Psoas muscle (tissue), 8 donors: Measurements from ENCODE around the gene LPGAT1. TPM values are rescaled to one million over a fixed set of nuclear protein-coding genes. Genes with fewer than 3 reads are reported as not detected.

Source experiments
- ATAC-seq, 4 donors: fragments of 200-7000 bp; cut with Tn5 transposase; one replicate each; pipeline ENCODE4 v1.9.1; 2020; ENCODE audit warnings: moderate library complexity in 3 of 4, mild to moderate bottlenecking in 2 of 4
- DNase-seq, 2 donors: peaks; one replicate each; pipeline ENCODE4 v3.0.0-alpha.2; 2020
- H3K27ac ChIP-seq: fragments of 200-600 bp; one replicate; pipeline ENCODE4 v1.8.0; 2022
- H3K27me3 ChIP-seq, 3 donors: fragments of 200-600 bp in 1 of 3; one replicate each; pipeline versions ENCODE4 v1.6.1 to v1.8.0; 2013 to 2022; ENCODE audit warnings: low read length in 2 of 3, mild to moderate bottlenecking in 2 of 3, moderate library complexity in 1 of 3; ENCODE audit not compliant: insufficient read depth in 3 of 3
- H3K36me3 ChIP-seq, 2 donors: fragments of 200-600 bp in 1 of 2; one replicate each; pipeline versions ENCODE4 v1.6.1 to v1.8.0; 2013 to 2022; ENCODE audit warnings: low read depth in 1 of 2, mild to moderate bottlenecking in 1 of 2, moderate library complexity in 1 of 2; ENCODE audit not compliant: insufficient read depth in 1 of 2
- H3K4me1 ChIP-seq: fragments of 200-600 bp; one replicate; pipeline ENCODE4 v1.8.0; 2022
- H3K4me3 ChIP-seq: fragments of 200-600 bp; one replicate; pipeline ENCODE4 v1.8.0; 2022; ENCODE audit warnings: mild to moderate bottlenecking
- H3K9me3 ChIP-seq: fragments of 200-600 bp; one replicate; pipeline ENCODE4 v1.8.0; 2022
- CTCF ChIP-seq: fragments of 200-600 bp; IDR thresholded peaks from one replicate; pipeline ENCODE4 v1.8.0; 2022; ENCODE audit warnings: antibody characterized with exemption
- WGBS, 3 donors: extraction: QIAGEN DNeasy Blood & Tissue Kit; methylation state at CpG; one replicate each; pipeline versions ENCODE4 v1.1.6 to v1.1.7; 2013; 5-methylcytosine and 5-hydroxymethylcytosine counted together
- intact Hi-C, 2 donors: fragments of 100-400 bp; cut with DNase I; formaldehyde crosslinking; loops; one replicate each; pipeline versions ENCODE4 v1.11.0 to v1.14.2; 2022
- polyA plus RNA-seq, 3 donors: library from polyadenylated mRNA; stranded (reverse); fragments of 200-250 nt; gene quantifications; one replicate each; pipeline ENCODE4 v1.2.3, GENCODE V29; 2013
- total RNA-seq, 4 donors: library from RNA; stranded (reverse); fragmentation: NEBNext Ultra II Directional in 2 of 4; extraction: Animal tissue kit (Norgen Biotek cat#: 25700) in 2 of 4; gene quantifications; one replicate each; pipeline versions ENCODE4 v1.2.1 to v1.2.4, GENCODE V29; 2021 to 2023
- donor health status: healthy with polysubstance abuse.
- donor health status: DM: no; HTN: no; CAD: no; lungs with moderate emphysema.
- donor health status: Bipolar disorder and iron deficiency.
- donor health status: healthy.
- donor health status: DM: yes; HTN: yes; CAD: no.
- donor health status: DM: no; HTN: no; CAD: no.
- donor health status: DM: no; HTN: no; CAD: no.
- donor health status: DM: yes; HTN: yes; CAD: no.

Gene LPGAT1
- total and polyA plus RNA-seq, 7 donors, result 6.2 to 26.2 (median 19.3) TPM

GRCh38 chr1:211822677-211823407 is 7.7 kb downstream of the LPGAT1 start:
- intact Hi-C loops, result no loop called here
- DNase-seq, result no peak
- H3K4me3 ChIP-seq, result no peak overlapping the region
- peaks cover 9% of the 10 kb centered on the region for H3K4me1 ChIP-seq
- H3K9me3 ChIP-seq, result no peaks in the 10 kb centered on the region
- no peak for ATAC-seq
- WGBS, 3 donors, result 94 to 95% (median 95%) methylated on average over 5 of the region's 5 CpGs
- TF ChIP-seq CTCF, result no peak
- no peak overlapping the region for H3K27ac ChIP-seq
- H3K36me3 ChIP-seq, result peaks cover 3 to 26% of the 10 kb centered on the region in 2 donors
- H3K27me3 ChIP-seq, result no peaks in the 10 kb centered on the region

- no peaks in the 10 kb centered on the region for H3K27me3 ChIP-seq
- no peak overlapping the region for H3K27ac ChIP-seq
- no peak for DNase-seq
- H3K36me3 ChIP-seq, result no peaks in the 10 kb centered on the region
- peaks cover 8% of the 10 kb centered on the region for H3K4me1 ChIP-seq
- no peak for TF ChIP-seq CTCF
- intact Hi-C loops, result no loop called here
- no peaks in the 10 kb centered on the region for H3K9me3 ChIP-seq
- no peak for ATAC-seq
- H3K4me3 ChIP-seq, result no peak overlapping the region
Observed at GRCh38 chr1:211816586-211816985, 14.0 kb downstream of the LPGAT1 start.

GRCh38 chr1:211814313-211814712 is 16.2 kb downstream of the LPGAT1 start:
- no peak for TF ChIP-seq CTCF
- Histone ChIP-seq H3K9me3 (no peaks in the 10 kb centered on the region), H3K4me1 (peaks cover 8% of the 10 kb centered on the region), H3K27me3 (no peaks in the 10 kb centered on the region), H3K4me3 (no peak overlapping the region), H3K36me3 (peaks cover 0 to 14% of the 10 kb centered on the region in 2 donors), H3K27ac (no peak overlapping the region)
- 91 to 100% (median 95%) methylated on average over 1 of the region's 1 CpG for WGBS, 3 donors
- intact Hi-C loops, result no loop called here
- DNase-seq (no peak), ATAC-seq (no peak)

- Histone ChIP-seq H3K36me3 (peaks cover 0 to 14% of the 10 kb centered on the region in 2 donors), H3K4me3 (no peak overlapping the region), H3K27me3 (no peaks in the 10 kb centered on the region), H3K27ac (no peak overlapping the region), H3K4me1 (peaks cover 8% of the 10 kb centered on the region), H3K9me3 (no peaks in the 10 kb centered on the region)
- intact Hi-C loops, result no loop called here
- TF ChIP-seq CTCF, result no peak
- peak; percentile 51 to 97 (median 82) for ATAC-seq
- DNase-seq, result peak; percentile 63 to 81
Observed at GRCh38 chr1:211813590-211813989, 17.0 kb downstream of the LPGAT1 start.

- TF ChIP-seq CTCF, result no peak
- H3K4me1 ChIP-seq, result peaks cover 8% of the 10 kb centered on the region
- DNase-seq, result no peak
- H3K36me3 ChIP-seq, result peaks cover 0 to 17% of the 10 kb centered on the region in 2 donors
- H3K27me3 ChIP-seq, result no peaks in the 10 kb centered on the region
- ATAC-seq, result no peak
- H3K4me3 ChIP-seq, result no peak overlapping the region
- no peak overlapping the region for H3K27ac ChIP-seq
- intact Hi-C loops, result no loop called here
- H3K9me3 ChIP-seq, result no peaks in the 10 kb centered on the region
- WGBS, 3 donors, result 66 to 81% (median 74%) methylated on average over 4 of the region's 4 CpGs
Observed at GRCh38 chr1:211812584-211812983, 18.0 kb downstream of the LPGAT1 start.
